HEK293 (cell line): ENCODE measurements around the gene TOMT.

ENCODE experiments used
- CTCF ChIA-PET: fragments of 350-600 bp; formaldehyde crosslinking; extraction: SDS; loops from one replicate; lab custom pipeline; 2021; ENCODE audit warnings: antibody characterized with exemption; lab: Yijun Ruan, JAX
- POLR2A ChIA-PET: fragments of 300-600 bp; formaldehyde crosslinking; extraction: SDS; loops from one replicate; lab custom pipeline; 2020; ENCODE audit warnings: antibody characterized with exemption, inconsistent platforms; lab: Yijun Ruan, JAX
- H3K27ac ChIP-seq: fragments of 200-500 bp; sonication (Bioruptor generic); 2 replicates; pipeline ENCODE4 v1.5.1; 2014; ENCODE audit warnings: low read depth, low read length, control low read depth, inconsistent platforms; ENCODE audit errors: extremely low read depth
- H3K36me3 ChIP-seq, 2 experiments: fragments of 200-500 bp in 1 of 2; sonication (Bioruptor generic) in 1 of 2; 1 replicate in 1 of 2; 2 replicates in 1 of 2; pipeline ENCODE4 v1.5.1; 2014 to 2017; ENCODE audit warnings: inconsistent platforms in 2 of 2, low read length in 2 of 2; ENCODE audit not compliant: control insufficient read depth in 2 of 2, insufficient read depth in 1 of 2
- H3K4me1 ChIP-seq: fragments of 200-500 bp; sonication (Bioruptor generic); 2 replicates; pipeline ENCODE4 v1.5.1; 2014; ENCODE audit warnings: mild to moderate bottlenecking, low read length, inconsistent platforms; ENCODE audit not compliant: control insufficient read depth, insufficient read depth
- H3K4me3 ChIP-seq: 2 replicates; pipeline ENCODE4 v1.5.1; 2011; ENCODE audit warnings: low read depth, mild to moderate bottlenecking, control low read depth, low read length, moderate library complexity
- H3K9me3 ChIP-seq: fragments of 200-500 bp; sonication (Bioruptor generic); 2 replicates; pipeline ENCODE4 v1.5.1; 2014; ENCODE audit warnings: low read depth, low read length, inconsistent platforms; ENCODE audit not compliant: control insufficient read depth, insufficient read depth
- GLI4 ChIP-seq: fragments of 450-650 bp; formaldehyde crosslinking; IDR thresholded peaks from 2 replicates; pipeline ENCODE4 v1.5.1; 2016; ENCODE audit warnings: missing biosample characterization, missing genetic modification characterization
- SETDB1 ChIP-seq: IDR thresholded peaks from one replicate; pipeline ENCODE4 v1.6.1; 2017; ENCODE audit warnings: mild to moderate bottlenecking, low read length, moderate library complexity, mixed read lengths; ENCODE audit not compliant: insufficient read length
- YY2 ChIP-seq: fragments of 450-650 bp; formaldehyde crosslinking; IDR thresholded peaks from 2 replicates; pipeline ENCODE4 v1.5.1; 2016; ENCODE audit warnings: missing biosample characterization, missing genetic modification characterization
- ZNF132 ChIP-seq: fragments of 450-650 bp; formaldehyde crosslinking; IDR thresholded peaks from 2 replicates; pipeline ENCODE4 v1.5.1; 2017; ENCODE audit warnings: missing biosample characterization, missing genetic modification characterization, borderline replicate concordance
- ZNF184 ChIP-seq: fragments of 450-650 bp; IDR thresholded peaks from 2 replicates; pipeline ENCODE4 v1.5.1; 2018; ENCODE audit warnings: missing biosample characterization, mild to moderate bottlenecking, missing genetic modification characterization
- ZNF292 ChIP-seq: fragments of 450-650 bp; formaldehyde crosslinking; IDR thresholded peaks from 2 replicates; pipeline ENCODE4 v1.5.1; 2016; ENCODE audit warnings: low read depth, missing biosample characterization, missing genetic modification characterization, borderline replicate concordance
- ZNF341 ChIP-seq: fragments of 450-650 bp; formaldehyde crosslinking; IDR thresholded peaks from 2 replicates; pipeline ENCODE4; 2016; ENCODE audit warnings: low read depth, missing biosample characterization, missing genetic modification characterization
- ZNF354C ChIP-seq: fragments of 450-650 bp; formaldehyde crosslinking; IDR thresholded peaks from 2 replicates; pipeline ENCODE4 v1.5.1; 2016; ENCODE audit warnings: missing biosample characterization, missing genetic modification characterization, low read depth, borderline replicate concordance
- ZNF394 ChIP-seq: fragments of 450-650 bp; formaldehyde crosslinking; IDR thresholded peaks from 2 replicates; pipeline ENCODE4 v1.5.1; 2016; ENCODE audit warnings: missing biosample characterization, missing genetic modification characterization, mild to moderate bottlenecking, moderate library complexity, borderline replicate concordance
- ZNF433 ChIP-seq: fragments of 450-650 bp; formaldehyde crosslinking; IDR thresholded peaks from 2 replicates; pipeline ENCODE4 v1.5.1; 2016; ENCODE audit warnings: missing biosample characterization, missing genetic modification characterization, low read depth
- ZNF521 ChIP-seq: fragments of 450-650 bp; formaldehyde crosslinking; IDR thresholded peaks from 2 replicates; pipeline ENCODE4 v1.5.1; 2017; ENCODE audit warnings: missing biosample characterization, mild to moderate bottlenecking, missing genetic modification characterization
- ZNF544 ChIP-seq: fragments of 450-650 bp; formaldehyde crosslinking; IDR thresholded peaks from 2 replicates; pipeline ENCODE4 v1.5.0; 2017; ENCODE audit warnings: missing biosample characterization, missing genetic modification characterization
- ZNF707 ChIP-seq: fragments of 450-650 bp; formaldehyde crosslinking; IDR thresholded peaks from 2 replicates; pipeline ENCODE4 v1.5.1; 2016; ENCODE audit warnings: missing biosample characterization, missing genetic modification characterization
- ZNF777 ChIP-seq: fragments of 450-650 bp; formaldehyde crosslinking; IDR thresholded peaks from 2 replicates; pipeline ENCODE4 v1.5.1; 2017; ENCODE audit warnings: missing biosample characterization, missing genetic modification characterization, borderline replicate concordance
- TF ChIP-seq, protein P1 (sequence below): fragments of 450-650 bp; formaldehyde crosslinking; optimal IDR thresholded peaks from 2 replicates; pipeline ENCODE3; 2016; ENCODE audit warnings: missing biosample characterization, mild to moderate bottlenecking, missing genetic modification characterization
- TF ChIP-seq, protein P2 (sequence below): fragments of 450-650 bp; IDR thresholded peaks from 2 replicates; pipeline ENCODE4 v1.5.1; 2018; ENCODE audit warnings: missing biosample characterization, missing genetic modification characterization
- TF ChIP-seq, protein P3 (sequence below): fragments of 450-650 bp; formaldehyde crosslinking; IDR thresholded peaks from 2 replicates; pipeline ENCODE4 v1.5.1; 2016; ENCODE audit warnings: missing biosample characterization, missing genetic modification characterization
- TF ChIP-seq, protein P4 (sequence below): fragments of 450-650 bp; formaldehyde crosslinking; IDR thresholded peaks from 2 replicates; pipeline ENCODE4 v1.5.1; 2016; ENCODE audit warnings: missing biosample characterization, missing genetic modification characterization
- TF ChIP-seq, protein P5 (sequence below): fragments of 450-650 bp; formaldehyde crosslinking; IDR thresholded peaks from 2 replicates; pipeline ENCODE4 v1.5.1; 2017; ENCODE audit warnings: missing biosample characterization, missing genetic modification characterization
- TF ChIP-seq, protein P6 (sequence below): fragments of 450-650 bp; formaldehyde crosslinking; IDR thresholded peaks from 2 replicates; pipeline ENCODE4; 2016; ENCODE audit warnings: missing biosample characterization, missing genetic modification characterization

The TOMT gene

DNA sequence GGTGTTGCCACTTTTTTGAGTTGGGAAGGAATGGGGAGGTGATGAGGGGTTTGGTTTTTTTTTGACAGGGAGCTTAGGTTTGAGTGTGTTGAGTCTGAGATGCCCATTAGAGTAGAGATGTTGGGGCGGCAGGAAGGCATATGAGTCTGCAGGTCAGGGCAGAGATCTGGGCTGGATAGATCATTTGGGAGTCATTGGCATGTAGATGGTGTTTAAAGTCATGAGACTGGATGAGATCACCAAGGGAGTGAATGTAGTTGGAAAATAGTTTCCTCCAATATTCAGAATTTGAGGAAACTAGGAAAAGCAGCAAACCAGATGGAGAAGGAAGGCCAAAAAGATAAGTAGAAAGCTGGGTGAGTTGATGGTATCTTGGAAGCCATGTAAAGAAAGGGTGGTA is 8.8 kb downstream of the TOMT start:
- no peaks in the 10 kb centered on the region for H3K9me3 ChIP-seq
- no peak overlapping the region for H3K27ac ChIP-seq
- H3K4me3 ChIP-seq = no peak overlapping the region
- POLR2A ChIA-PET = no interaction called here
- H3K4me1 ChIP-seq = no peaks in the 10 kb centered on the region
- TF ChIP-seq, protein P1, sequence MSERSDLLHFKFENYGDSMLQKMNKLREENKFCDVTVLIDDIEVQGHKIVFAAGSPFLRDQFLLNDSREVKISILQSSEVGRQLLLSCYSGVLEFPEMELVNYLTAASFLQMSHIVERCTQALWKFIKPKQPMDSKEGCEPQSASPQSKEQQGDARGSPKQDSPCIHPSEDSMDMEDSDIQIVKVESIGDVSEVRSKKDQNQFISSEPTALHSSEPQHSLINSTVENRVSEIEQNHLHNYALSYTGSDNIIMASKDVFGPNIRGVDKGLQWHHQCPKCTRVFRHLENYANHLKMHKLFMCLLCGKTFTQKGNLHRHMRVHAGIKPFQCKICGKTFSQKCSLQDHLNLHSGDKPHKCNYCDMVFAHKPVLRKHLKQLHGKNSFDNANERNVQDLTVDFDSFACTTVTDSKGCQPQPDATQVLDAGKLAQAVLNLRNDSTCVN (tag by site-specific recombination) = no peak
- TF ChIP-seq ZNF184 (tag by site-specific recombination) (no peak), ZNF521 (tag by site-specific recombination) (no peak), SETDB1 (no peak), ZNF341 (no peak), ZNF544 (tag by site-specific recombination) (no peak), ZNF292 (no peak), ZNF777 (tag by site-specific recombination) (no peak), ZNF132 (tag by site-specific recombination) (no peak), GLI4 (tag by site-specific recombination) (no peak), ZNF394 (tag by site-specific recombination) (no peak), YY2 (no peak), ZNF433 (no peak), ZNF707 (tag by site-specific recombination) (no peak), ZNF354C (tag by site-specific recombination) (no peak)
- TF ChIP-seq, protein P2, sequence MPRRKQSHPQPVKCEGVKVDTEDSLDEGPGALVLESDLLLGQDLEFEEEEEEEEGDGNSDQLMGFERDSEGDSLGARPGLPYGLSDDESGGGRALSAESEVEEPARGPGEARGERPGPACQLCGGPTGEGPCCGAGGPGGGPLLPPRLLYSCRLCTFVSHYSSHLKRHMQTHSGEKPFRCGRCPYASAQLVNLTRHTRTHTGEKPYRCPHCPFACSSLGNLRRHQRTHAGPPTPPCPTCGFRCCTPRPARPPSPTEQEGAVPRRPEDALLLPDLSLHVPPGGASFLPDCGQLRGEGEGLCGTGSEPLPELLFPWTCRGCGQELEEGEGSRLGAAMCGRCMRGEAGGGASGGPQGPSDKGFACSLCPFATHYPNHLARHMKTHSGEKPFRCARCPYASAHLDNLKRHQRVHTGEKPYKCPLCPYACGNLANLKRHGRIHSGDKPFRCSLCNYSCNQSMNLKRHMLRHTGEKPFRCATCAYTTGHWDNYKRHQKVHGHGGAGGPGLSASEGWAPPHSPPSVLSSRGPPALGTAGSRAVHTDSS = no peak
- TF ChIP-seq, protein P3, sequence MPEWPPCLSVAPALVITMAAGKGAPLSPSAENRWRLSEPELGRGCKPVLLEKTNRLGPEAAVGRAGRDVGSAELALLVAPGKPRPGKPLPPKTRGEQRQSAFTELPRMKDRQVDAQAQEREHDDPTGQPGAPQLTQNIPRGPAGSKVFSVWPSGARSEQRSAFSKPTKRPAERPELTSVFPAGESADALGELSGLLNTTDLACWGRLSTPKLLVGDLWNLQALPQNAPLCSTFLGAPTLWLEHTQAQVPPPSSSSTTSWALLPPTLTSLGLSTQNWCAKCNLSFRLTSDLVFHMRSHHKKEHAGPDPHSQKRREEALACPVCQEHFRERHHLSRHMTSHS = no peak
- TF ChIP-seq, protein P4, sequence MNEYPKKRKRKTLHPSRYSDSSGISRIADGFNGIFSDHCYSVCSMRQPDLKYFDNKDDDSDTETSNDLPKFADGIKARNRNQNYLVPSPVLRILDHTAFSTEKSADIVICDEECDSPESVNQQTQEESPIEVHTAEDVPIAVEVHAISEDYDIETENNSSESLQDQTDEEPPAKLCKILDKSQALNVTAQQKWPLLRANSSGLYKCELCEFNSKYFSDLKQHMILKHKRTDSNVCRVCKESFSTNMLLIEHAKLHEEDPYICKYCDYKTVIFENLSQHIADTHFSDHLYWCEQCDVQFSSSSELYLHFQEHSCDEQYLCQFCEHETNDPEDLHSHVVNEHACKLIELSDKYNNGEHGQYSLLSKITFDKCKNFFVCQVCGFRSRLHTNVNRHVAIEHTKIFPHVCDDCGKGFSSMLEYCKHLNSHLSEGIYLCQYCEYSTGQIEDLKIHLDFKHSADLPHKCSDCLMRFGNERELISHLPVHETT = no peak
- TF ChIP-seq, protein P5, sequence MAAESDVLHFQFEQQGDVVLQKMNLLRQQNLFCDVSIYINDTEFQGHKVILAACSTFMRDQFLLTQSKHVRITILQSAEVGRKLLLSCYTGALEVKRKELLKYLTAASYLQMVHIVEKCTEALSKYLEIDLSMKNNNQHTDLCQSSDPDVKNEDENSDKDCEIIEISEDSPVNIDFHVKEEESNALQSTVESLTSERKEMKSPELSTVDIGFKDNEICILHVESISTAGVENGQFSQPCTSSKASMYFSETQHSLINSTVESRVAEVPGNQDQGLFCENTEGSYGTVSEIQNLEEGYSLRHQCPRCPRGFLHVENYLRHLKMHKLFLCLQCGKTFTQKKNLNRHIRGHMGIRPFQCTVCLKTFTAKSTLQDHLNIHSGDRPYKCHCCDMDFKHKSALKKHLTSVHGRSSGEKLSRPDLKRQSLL (tag by site-specific recombination) = no peak
- TF ChIP-seq, protein P6, sequence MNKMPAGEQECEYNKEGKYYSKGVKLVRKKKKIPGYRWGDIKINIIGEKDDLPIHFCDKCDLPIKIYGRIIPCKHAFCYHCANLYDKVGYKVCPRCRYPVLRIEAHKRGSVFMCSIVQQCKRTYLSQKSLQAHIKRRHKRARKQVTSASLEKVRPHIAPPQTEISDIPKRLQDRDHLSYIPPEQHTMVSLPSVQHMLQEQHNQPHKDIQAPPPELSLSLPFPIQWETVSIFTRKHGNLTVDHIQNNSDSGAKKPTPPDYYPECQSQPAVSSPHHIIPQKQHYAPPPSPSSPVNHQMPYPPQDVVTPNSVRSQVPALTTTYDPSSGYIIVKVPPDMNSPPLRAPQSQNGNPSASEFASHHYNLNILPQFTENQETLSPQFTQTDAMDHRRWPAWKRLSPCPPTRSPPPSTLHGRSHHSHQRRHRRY (tag by site-specific recombination) = no peak
- TF ChIP-seq, all 188 proteins: peak for 0
- peaks cover 0 to 10% of the 10 kb centered on the region in 2 experiments; a peak in 1 of 3 replicates for H3K36me3 ChIP-seq
- CTCF ChIA-PET = interaction anchor here (0.7 kb wide), 1 partner anchor 124 kb away, joined by 3 read pairs; no protein-coding TSS in a partner anchor
